OCI-LY1 (cell line): ENCODE measurements around the gene ACADL.

Experiments used
- H2AFZ ChIP-seq: fragments of 200-600 bp; sonication (generic), shearing (Covaris generic); 2 replicates; pipeline ENCODE4 v1.6.0; 2014; ENCODE audit warnings: antibody characterized with exemption, mild to moderate bottlenecking, low read length
- H3F3A ChIP-seq: fragments of 200-600 bp; sonication (generic), shearing (Covaris generic); 2 replicates; pipeline ENCODE4 v1.6.0; 2014; ENCODE audit warnings: mild to moderate bottlenecking, antibody characterized with exemption, low read length, moderate library complexity; ENCODE audit not compliant: insufficient read depth
- H3K27ac ChIP-seq: fragments of 200-600 bp; sonication (generic); 2 replicates; pipeline ENCODE4 v1.5.1; 2014; ENCODE audit warnings: low read length, mixed run types, mild to moderate bottlenecking, low read depth; ENCODE audit not compliant: poor library complexity, severe bottlenecking
- H3K27me3 ChIP-seq: fragments of 200-600 bp; sonication (generic); 2 replicates; pipeline ENCODE4 v1.6.0; 2014; ENCODE audit warnings: antibody characterized with exemption, mild to moderate bottlenecking, low read length, moderate library complexity; ENCODE audit not compliant: insufficient read depth
- H3K36me3 ChIP-seq: fragments of 200-600 bp; sonication (generic); 2 replicates; pipeline ENCODE4 v1.6.1; 2014; ENCODE audit warnings: mild to moderate bottlenecking, antibody characterized with exemption, low read length, moderate library complexity, mixed read lengths; ENCODE audit not compliant: insufficient read depth
- H3K4me1 ChIP-seq: fragments of 200-600 bp; sonication (generic); 2 replicates; pipeline ENCODE4 v1.5.1; 2014; ENCODE audit warnings: mild to moderate bottlenecking, low read length, moderate library complexity; ENCODE audit not compliant: insufficient read depth, severe bottlenecking
- H3K4me2 ChIP-seq: fragments of 200-600 bp; sonication (generic), shearing (Covaris generic); 2 replicates; pipeline ENCODE4 v1.6.1; 2014; ENCODE audit warnings: low read length
- H3K4me3 ChIP-seq: fragments of 200-600 bp; sonication (generic); 2 replicates; pipeline ENCODE4 v1.5.1; 2014; ENCODE audit warnings: low read length, low read depth, mild to moderate bottlenecking, mixed read lengths; ENCODE audit not compliant: poor library complexity, severe bottlenecking
- H3K79me2 ChIP-seq: fragments of 200-600 bp; shearing (Covaris generic); 2 replicates; pipeline ENCODE4 v1.6.1; 2016; ENCODE audit warnings: mixed run types, low read length, mixed read lengths; ENCODE audit not compliant: insufficient read depth
- H3K9ac ChIP-seq: fragments of 200-600 bp; sonication (generic), shearing (Covaris generic); 2 replicates; pipeline ENCODE4 v1.6.1; 2014; ENCODE audit warnings: mild to moderate bottlenecking, low read length, mixed read lengths
- H3K9me2 ChIP-seq: fragments of 200-600 bp; sonication (generic), shearing (Covaris generic); 2 replicates; pipeline ENCODE4 v1.6.1; 2014; ENCODE audit warnings: low read depth, mild to moderate bottlenecking, low read length, mixed read lengths
- H3K9me3 ChIP-seq: fragments of 200-600 bp; shearing (Covaris generic); 2 replicates; pipeline ENCODE4 v1.6.1; 2014; ENCODE audit warnings: low read length, mixed read lengths
- H4K20me1 ChIP-seq: fragments of 200-600 bp; sonication (generic), shearing (Covaris generic); 2 replicates; pipeline ENCODE4 v1.6.0; 2016; ENCODE audit warnings: mild to moderate bottlenecking, low read length; ENCODE audit not compliant: insufficient read depth
- EZH2 ChIP-seq: fragments of 200-600 bp; sonication (generic), shearing (Covaris generic); IDR thresholded peaks from 2 replicates; pipeline ENCODE4 v1.8.0; 2017; ENCODE audit warnings: borderline replicate concordance, mixed run types, mild to moderate bottlenecking, antibody characterized with exemption, low read length, moderate library complexity, mixed read lengths
- TF ChIP-seq, protein P1 (sequence below): fragments of 200-600 bp; sonication (generic), shearing (Covaris generic); IDR thresholded peaks from 2 replicates; pipeline ENCODE4 v1.5.1; 2017; ENCODE audit warnings: mild to moderate bottlenecking, antibody characterized with exemption, low read length, moderate library complexity, mixed read lengths

Gene ACADL

DNA sequence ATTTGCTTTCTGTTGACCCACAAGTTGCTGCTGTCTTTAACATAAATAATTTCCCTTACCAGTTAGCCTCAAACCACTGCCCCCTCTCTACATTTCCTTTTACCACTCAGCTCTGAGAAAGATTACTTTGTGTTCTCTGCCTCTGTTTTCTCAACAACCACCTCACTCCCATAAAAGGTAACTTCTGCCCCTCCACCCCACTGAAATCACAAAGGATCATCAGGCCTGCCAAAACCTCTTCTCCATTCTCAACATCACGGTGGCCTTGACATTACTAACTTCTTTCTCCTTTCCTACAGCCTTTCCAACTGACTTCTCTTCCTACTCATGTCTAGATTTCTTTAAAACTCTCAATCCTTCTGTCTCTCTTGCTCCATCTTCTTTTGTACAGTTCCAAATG is 10.1 kb downstream of the ACADL start:
- Histone ChIP-seq H3K27me3 (no peaks in the 10 kb centered on the region), H3K9me3 (no peaks in the 10 kb centered on the region), H3K4me1 (no peaks in the 10 kb centered on the region), H3K36me3 (no peaks in the 10 kb centered on the region), H3K4me3 (no peak overlapping the region), H3K9ac (no peak overlapping the region), H3K79me2 (no peaks in the 10 kb centered on the region), H3K27ac (no peak overlapping the region), H3F3A (no peaks in the 10 kb centered on the region), H2AFZ (no peak overlapping the region), H3K4me2 (no peak overlapping the region), H3K9me2 (no peaks in the 10 kb centered on the region), H4K20me1 (no peaks in the 10 kb centered on the region)
- no peak for TF ChIP-seq EZH2

DNA sequence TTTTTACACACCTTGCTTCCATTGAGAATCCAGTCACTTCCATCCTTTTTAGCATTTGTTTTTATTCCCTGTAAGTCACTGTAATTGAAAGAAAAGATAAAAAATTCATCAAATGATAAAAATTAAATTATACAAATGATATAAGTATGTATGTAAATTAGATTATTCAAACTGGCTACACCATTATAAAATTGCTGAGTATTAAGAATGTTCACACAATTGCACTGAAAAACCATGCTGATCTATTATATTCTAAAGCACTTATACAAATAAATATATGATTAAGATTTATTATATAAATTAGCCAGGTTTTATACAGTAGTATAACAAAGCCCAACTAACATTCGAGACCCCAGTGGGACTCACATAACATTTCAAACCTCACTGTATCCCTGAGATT is 15.1 kb downstream of the ACADL start:
- no peak overlapping the region for H3K4me2 ChIP-seq
- no peaks in the 10 kb centered on the region for H3K36me3 ChIP-seq

DNA sequence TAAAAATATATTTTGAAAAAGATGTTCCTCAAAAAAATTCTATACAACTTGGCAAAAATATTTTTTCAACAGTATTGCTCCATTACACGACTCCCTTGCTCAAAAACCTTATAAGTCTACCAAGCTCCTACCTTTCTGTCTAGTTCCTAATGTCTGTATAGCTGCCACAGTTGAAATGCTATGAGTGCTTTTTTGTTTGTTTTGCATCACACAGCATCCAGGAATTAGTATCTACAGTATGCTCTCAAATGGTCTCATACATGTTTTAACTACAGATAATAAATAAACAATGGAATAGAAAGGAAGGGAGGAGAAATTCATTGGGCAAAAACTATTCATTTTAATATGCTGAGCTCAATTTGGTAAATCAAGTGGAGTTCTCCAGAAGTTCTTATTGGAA is 17.3 kb downstream of the ACADL start:
- Histone ChIP-seq H3K9ac (no peak overlapping the region), H3K4me3 (no peak overlapping the region), H3K79me2 (no peaks in the 10 kb centered on the region)

More for the DNA sequence above, 15.1 kb downstream of the ACADL start:
- H3K79me2 ChIP-seq = no peaks in the 10 kb centered on the region
- H2AFZ ChIP-seq = no peak overlapping the region
- no peaks in the 10 kb centered on the region for H3K27me3 ChIP-seq
- H3K27ac ChIP-seq = no peak overlapping the region
- no peak for TF ChIP-seq EZH2
- TF ChIP-seq, protein P1, sequence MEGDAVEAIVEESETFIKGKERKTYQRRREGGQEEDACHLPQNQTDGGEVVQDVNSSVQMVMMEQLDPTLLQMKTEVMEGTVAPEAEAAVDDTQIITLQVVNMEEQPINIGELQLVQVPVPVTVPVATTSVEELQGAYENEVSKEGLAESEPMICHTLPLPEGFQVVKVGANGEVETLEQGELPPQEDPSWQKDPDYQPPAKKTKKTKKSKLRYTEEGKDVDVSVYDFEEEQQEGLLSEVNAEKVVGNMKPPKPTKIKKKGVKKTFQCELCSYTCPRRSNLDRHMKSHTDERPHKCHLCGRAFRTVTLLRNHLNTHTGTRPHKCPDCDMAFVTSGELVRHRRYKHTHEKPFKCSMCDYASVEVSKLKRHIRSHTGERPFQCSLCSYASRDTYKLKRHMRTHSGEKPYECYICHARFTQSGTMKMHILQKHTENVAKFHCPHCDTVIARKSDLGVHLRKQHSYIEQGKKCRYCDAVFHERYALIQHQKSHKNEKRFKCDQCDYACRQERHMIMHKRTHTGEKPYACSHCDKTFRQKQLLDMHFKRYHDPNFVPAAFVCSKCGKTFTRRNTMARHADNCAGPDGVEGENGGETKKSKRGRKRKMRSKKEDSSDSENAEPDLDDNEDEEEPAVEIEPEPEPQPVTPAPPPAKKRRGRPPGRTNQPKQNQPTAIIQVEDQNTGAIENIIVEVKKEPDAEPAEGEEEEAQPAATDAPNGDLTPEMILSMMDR = no peak
- no peaks in the 10 kb centered on the region for H3K4me1 ChIP-seq
- H3K4me3 ChIP-seq = no peak overlapping the region
- no peaks in the 10 kb centered on the region for H4K20me1 ChIP-seq
- H3K9me2 ChIP-seq = no peaks in the 10 kb centered on the region
- no peaks in the 10 kb centered on the region for H3F3A ChIP-seq
- no peaks in the 10 kb centered on the region for H3K9me3 ChIP-seq
- H3K9ac ChIP-seq = no peak overlapping the region

DNA sequence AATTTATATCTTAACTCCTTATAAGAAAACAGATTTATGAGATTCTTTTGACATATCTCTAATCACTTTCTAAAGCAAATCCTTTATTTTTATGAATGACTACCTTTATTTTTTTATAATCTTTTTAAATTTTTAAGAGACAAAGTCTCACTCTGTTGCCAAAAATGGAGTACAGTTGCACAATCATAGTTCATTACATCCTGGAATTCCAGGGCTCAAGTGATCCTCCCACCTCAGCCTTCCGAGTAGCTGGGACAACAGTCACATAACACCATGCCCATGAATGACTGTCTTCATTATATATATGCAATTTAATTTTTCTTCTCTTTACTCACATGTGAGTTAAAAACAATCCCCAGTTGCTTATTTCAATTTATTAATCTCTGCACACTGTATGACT is 21.7 kb downstream of the ACADL start:
- Histone ChIP-seq H3K4me3 (no peak overlapping the region), H3K4me2 (no peak overlapping the region), H3K27me3 (no peaks in the 10 kb centered on the region), H3K9ac (no peak overlapping the region), H3F3A (no peaks in the 10 kb centered on the region), H3K36me3 (no peaks in the 10 kb centered on the region), H3K27ac (no peak overlapping the region), H3K9me3 (no peaks in the 10 kb centered on the region), H2AFZ (no peak overlapping the region), H3K9me2 (no peaks in the 10 kb centered on the region), H4K20me1 (no peaks in the 10 kb centered on the region), H3K79me2 (no peaks in the 10 kb centered on the region), H3K4me1 (no peaks in the 10 kb centered on the region)
- TF ChIP-seq, protein P1 = no peak
- no peak for TF ChIP-seq EZH2

More for the DNA sequence above, 17.3 kb downstream of the ACADL start:
- Histone ChIP-seq H3K4me2 (no peak overlapping the region), H4K20me1 (no peaks in the 10 kb centered on the region), H3K27ac (no peak overlapping the region), H3F3A (no peaks in the 10 kb centered on the region), H3K9me2 (no peaks in the 10 kb centered on the region), H2AFZ (no peak overlapping the region), H3K36me3 (no peaks in the 10 kb centered on the region), H3K9me3 (no peaks in the 10 kb centered on the region), H3K4me1 (no peaks in the 10 kb centered on the region), H3K27me3 (no peaks in the 10 kb centered on the region)
- TF ChIP-seq, protein P1 = no peak
- TF ChIP-seq EZH2 = no peak
